ENCODE data around the gene TBC1D22A.
"Not testable (repeated sequence)": the region's sequence is repeated elsewhere in the genome, so short reads cannot be mapped to it uniquely, and the experiment has no call there.

The TBC1D22A gene

DNA sequence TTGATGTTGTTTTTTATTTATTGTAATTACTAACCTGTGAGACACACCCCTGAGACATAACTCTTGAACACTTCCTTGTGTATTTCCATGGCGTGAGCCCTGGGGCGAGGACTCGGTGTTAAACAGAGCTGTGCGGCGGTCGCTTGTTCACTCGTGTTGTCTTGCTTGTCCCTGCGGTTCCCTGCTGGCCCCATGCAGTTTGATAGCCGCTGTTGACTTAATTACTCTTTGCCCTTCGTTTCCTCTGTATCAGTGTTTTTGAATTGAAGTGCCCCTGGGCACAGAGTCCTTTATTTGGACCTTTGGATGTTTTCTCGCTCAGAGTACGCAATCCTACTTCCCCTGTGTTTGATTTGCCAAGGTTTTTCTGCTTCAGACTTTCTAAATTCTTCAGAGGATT, 52.7 kb downstream of the TBC1D22A start:
- DNase-seq: no peak

DNA sequence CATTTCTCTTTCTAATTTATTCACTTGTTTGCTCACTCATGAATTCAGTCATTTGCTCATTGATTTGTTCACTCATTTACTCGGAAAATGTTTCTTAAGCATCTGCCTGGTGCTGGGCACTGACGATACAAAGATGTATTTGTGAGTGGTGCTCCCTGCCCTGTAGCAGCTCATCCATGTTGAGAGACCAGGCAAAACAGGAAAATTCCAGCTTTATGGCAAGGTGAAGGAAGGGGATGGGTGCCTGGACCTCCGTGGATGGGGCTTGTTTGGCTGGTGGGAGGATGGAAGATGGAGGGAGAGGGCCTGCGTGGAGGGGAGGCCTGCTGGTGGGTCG, 53.1 kb downstream of the TBC1D22A start:
- DNase-seq: no peak

DNA sequence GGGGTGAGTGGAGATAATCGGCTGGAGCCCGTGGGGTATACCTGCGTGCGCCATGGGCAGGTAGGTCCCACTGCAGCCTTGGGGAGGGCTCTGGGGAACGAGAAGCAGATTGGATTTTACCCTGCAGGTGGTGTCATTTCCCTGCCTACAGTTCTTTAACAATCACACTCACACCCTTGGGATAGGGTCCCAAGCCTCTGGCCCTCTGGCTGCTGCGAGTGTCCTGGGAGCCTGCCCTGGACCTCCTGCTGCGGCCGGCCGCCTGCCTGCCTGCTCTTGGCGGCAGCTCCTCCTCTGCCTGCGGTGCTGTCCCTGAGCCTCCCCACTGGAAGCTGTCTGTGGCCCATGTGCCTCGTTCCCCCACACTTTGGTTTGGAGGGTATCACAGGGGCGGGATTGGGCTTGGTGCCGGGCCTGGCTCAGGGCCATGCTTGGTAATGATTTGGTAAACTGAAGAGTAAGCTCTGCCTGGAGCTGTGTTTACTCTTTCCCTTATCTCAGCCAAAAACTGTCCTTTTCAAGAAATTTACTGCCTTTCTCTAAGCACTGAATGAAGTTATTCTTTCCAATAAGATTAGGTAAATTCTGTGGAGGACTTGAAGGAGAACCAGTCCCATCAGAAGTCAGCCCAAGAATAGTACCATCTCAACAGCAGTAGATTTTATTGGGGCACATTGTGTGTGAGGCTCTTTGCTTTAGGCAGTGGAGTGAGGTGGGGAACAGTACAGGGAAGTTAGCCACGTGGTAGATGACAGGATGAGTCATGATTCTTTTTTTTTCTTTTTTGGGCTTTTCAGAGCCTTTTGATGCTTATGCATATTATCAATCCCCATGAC, 53.7 kb downstream of the TBC1D22A start:
- DNase-seq: no peak

DNA sequence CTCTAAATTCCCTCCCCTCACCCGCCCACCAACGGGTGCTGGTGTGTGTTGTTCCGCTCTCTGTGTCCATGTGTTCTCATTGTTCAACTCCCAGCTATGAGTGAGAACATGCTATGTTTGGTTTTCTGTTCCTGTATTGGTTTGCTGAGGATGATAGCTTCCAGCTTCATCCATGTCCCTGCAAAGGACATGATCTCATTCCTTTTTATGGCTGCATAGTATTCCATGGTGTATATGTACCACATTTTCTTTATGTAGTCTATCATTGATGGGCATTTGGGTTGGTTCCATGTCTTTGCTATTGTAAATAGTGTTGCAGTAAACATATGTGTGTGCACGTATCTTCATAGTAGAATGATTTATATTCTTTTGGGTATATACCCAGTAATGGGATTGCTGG, 54.9 kb downstream of the TBC1D22A start:
- DNase-seq: not testable (repeated sequence)

DNA sequence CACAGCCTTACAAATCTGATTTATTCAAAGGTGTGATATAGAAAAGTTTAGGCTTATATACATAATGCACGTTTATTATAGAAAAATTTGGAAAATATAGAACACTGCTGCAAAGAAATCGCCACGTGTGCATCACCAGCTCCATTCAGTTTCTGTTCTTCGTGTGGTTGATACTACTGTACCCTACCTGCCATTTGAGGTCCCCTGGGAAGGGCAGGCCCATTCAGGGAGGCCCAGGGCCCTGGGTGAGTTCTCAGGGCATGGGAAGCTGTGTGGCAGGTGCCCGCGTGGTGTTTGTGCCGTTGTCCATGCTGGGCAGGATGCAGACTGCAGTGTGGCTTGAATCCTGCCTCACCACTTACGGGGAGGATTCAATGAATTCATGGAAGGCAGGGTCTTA, 60.8 kb downstream of the TBC1D22A start:
- no peak for DNase-seq

DNA sequence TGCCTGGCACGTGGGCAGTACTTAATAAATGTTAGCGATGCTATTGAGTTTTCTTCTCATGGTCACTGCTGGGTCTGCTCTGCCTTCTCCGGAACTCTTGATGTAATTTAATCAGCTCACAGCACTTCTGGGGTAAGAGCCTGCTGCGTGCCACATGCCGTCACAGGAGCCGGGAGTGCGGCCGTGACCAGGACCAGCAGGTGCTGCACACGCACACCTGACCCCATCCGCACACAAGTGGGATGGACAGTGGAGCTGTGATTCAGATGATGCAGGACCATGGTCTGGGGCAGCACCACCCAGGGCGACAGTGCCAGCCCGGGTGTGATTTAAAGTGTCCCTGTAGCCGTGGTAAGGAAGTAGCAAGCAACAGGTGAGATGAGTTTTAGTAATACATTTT, 61.2 kb downstream of the TBC1D22A start:
- DNase-seq: no peak

DNA sequence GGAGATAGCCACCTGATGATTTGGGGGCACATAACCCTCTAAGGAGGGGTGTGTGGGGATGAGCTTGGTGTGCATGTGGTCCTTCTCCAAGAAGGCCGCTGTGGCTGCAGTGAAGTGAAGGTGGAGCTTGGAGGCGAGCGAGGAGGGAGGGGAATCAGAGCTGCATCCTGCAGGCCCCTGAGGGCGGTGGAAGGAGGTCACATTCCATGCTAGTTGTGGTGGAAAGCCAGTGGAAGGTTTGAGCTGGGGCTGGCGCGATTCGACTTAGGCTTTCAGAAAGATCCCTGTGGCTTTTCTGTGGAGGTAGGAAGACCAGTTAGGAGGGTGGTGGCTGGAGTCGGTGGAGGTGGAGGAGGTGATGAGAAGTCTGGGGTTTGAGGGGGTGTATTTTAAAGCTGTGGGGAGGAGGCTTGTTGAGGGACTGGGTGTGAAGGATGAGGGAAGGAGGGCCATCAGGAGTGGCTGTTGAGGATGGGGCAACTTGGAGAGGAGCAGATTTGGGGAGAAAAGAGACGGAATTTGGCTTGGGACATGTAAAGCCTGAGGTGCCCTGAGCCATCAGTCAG, 62.0 kb downstream of the TBC1D22A start:
- DNase-seq: no peak

DNA sequence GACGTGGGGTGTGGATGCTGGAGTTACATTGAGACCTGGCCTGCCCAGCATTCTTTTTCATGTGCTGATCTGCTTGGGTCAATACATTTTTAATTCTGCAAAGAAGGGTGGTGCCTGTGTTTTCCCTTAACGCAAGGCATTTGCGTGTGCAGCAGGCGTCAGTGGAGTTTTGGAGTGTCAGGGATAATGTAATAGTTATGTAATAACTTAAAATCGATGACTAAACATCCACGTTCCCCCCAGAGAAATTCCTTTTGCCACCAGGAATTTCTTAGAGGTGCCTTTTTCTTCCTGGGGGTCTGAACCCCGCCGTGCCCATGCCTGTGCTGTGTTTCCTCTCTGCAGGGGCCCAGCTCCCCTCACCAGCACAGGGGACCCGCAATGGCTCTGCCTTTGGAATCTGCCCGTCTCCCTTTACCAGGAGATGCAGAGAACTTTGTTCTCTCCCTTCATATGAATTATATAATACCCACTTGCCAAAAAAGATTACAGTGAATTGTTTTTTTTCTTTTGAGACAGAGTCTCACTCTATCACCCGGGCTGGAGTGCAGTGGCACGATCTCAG, 62.6 kb downstream of the TBC1D22A start:
- DNase-seq: no peak

DNA sequence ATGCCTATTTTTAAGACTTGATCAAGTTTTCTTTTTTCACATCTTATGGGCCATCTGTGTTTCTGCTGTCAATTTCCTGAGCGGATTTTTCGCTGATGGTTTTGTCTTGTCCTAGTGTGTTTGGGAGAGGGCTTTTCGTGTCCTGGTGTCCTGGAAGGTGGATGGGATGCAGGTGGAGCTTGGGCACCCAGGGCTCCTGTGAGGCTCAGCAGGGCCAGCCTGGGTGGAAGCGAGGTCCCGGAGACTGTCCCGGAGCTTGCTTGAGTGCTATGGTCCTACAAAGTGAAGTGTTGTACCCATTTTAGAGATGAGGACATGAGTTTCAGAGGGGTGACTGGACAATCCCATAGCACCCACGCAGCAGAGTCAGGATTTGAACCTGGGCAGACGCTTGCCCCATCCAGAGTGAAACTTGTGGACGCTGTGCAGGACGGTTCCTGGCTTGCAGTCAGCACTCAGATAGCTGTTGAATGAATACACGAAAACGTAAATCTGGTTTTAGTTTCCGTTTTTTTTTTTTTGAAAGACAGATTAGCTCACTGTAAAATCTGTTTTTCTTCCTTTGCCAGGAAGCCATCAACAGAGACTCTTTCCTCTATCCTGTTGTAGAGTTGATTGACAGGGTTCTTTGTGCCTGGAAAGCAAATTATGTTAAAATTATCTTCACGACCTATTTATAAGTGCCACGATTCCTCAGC, 64.1 kb downstream of the TBC1D22A start:
- DNase-seq: no peak

DNA sequence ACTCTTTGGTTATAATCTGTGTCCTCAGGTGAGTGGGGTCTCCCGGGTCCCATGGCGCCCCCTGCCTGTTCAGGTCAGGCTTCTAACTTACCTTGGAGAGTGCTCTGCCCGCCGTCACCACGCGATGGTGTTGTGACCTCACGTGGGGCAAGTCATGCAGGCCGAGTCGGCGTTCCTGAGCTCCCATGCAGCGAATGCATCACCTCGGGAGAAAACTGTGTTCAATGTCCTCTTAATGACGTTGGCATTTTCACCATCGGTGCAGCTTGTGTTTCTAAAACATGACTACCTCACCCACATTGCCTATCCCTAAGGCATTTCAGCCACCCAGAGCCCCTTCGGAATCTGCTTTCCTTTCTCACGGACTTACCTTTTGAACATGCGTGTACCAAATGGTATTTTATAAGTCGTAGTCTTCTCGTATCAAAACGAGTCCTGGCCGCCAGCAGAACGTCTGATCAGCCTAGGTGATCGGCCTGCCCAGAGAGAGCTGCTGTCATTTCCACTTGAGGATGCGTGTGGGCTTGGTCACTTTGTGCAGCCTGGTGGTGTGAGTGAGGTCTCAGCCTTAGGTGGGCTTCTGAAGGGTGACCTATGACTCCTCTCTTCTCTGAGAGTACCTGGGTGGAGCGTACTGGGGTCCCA, 64.8 kb downstream of the TBC1D22A start:
- peak; percentile 17 for DNase-seq

DNA sequence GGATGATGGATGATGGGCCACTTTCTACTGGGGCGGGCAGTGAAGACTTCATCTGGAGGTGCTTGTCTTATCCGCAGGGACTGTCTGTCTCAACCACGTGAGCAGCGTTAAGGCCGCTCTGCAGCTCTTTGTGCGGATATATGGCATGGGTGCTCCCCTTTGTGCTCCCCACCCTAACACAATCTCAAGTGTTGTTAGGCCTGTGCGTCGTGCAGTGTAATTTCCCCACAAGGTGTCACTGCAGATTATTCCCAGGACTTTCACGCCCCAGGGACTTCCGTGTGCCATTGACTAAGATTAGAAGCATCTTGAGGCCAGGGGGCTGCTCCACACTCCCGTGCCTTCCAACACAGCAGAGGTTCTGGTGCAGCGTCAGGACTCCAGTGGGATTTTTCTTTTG, 65.3 kb downstream of the TBC1D22A start:
- DNase-seq: no peak

DNA sequence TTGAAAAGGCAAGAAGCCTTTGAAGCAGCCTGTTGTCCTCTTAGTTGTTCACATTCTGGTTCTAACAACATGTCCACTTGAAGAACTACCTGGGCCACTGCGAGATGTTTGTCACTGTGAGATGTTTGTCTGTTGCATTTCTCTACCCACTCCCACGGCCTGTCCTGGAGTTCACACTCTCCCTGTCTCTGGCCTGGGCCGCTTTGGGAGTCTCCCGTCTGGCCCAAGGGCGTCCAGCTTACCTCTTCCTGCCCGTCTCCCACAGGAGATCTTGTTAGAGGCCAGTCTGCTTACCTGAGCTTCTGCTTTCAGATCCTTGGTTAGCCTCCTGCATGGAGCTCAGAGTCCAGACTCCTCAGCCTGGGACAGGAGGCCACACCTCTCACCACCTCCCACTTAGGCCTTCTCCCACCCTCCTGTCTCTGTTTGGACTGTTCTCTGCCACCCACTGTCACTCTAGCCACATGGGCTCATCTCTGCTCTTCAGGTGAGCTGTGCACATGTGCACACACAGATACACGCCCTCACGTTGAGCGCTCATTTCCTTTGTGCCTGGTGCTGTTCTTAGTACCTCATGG, 66.0 kb downstream of the TBC1D22A start:
- no peak for DNase-seq

DNA sequence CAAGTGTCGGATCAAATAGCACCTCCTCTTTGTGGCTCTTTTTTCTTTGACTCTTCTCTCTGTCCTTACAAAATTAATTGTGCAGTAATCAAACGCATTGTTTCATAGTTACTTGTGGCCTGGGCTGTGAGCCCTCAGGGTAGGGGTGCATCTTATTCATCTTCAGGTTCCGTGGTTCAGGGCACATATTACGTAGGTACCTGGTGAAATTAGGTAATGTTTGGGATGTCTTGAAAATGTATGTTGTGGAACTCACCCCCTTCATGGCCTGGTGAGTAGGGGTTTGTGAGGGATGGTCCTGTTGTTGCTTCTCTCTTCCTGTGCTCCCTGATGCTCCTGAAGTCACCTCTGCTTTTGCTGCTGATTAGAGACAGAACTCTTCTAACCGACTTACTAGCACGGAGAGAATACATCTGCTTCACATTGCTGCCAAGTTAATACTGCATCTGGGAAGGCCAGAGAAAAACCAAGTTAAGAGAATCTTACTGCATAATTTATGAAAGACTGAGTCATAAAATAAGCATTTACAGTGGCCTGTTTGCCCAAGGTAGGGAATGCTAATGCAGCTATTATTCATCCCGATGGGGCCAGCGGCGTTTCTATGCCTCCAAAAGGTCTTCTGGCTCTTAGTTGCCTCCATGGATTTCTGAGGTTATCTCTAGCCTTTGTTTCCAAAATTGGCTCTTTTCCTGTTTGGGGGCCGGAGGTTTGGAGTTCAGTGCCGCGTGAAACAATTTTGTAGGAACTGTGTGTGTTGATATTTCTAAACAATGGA, 66.9 kb downstream of the TBC1D22A start:
- DNase-seq: no peak

DNA sequence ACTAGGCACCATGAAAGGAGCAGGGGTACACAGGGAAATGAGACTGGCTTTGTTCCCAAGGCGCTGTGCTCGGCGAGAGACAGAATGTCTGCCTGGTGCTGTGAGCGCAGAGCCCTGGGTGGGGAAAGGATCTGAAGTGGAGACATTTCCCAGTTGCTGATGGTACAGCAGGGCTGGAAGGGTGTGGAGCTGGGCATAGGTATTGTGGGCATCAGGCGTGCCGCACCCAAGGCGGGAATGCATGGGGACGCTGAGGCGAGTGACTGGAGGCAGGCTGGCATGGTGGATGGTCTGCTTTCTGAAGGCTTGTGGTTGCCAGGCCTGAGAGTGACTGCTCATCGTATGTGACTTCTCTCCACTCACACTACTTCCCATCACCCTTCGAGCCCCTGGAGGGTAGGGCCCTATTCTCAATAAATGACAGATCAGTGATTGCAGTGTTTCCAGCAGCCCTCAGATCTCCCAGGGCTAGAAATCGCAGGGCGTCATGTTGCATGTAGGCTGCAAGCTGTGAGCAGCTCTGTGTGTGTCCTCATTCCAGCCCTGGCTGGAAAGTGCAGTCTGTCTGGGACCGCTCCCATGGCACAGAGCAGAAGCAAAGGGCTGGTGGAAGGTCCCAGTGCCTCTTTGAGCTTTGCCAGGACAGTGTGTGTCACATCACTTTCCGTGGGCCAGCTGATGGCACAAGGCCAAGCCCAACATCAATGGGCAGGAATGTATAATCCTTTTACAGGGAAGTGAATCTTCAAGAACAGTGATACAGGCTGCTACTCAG, 67.7 kb downstream of the TBC1D22A start:
- DNase-seq: no peak

DNA sequence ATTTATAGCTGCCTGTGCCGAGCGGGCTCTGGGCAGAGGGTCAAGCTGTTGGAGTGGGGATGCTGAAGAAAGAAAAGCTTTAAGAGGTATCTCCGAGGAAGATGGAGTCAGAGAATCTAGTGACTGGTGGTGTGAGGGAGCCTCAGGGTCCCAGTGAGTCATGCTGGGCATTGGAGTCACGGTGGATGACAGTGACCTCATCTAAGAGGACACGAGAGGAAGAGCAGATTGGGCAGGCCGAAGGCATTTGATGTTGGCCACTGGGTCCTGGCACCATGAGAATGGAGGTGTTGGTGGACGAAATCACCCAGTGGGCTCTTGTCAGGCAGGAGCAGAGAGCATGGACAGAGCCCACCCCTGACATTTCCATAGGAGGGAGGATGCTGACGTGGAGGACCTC, 68.4 kb downstream of the TBC1D22A start:
- no peak for DNase-seq

DNA sequence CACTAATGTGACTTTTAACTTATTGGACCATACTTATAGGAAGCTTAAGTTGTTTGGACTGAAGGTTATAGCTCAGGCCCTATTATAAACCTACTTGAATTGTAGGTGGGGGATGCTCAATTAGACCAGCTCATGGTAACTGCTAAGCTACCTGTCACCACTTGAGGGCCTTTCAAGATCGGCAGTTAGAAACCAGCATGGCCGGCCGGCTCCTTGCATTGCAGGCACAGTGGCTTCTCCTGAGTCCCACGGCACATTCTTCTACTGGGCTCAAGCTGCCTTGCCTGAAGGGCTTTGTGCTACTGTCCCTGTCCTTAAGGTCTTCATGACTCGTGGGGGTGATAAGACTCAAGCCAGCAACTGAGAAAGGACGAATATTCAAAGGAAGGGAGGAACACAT, 70.8 kb downstream of the TBC1D22A start:
- no peak for DNase-seq

DNA sequence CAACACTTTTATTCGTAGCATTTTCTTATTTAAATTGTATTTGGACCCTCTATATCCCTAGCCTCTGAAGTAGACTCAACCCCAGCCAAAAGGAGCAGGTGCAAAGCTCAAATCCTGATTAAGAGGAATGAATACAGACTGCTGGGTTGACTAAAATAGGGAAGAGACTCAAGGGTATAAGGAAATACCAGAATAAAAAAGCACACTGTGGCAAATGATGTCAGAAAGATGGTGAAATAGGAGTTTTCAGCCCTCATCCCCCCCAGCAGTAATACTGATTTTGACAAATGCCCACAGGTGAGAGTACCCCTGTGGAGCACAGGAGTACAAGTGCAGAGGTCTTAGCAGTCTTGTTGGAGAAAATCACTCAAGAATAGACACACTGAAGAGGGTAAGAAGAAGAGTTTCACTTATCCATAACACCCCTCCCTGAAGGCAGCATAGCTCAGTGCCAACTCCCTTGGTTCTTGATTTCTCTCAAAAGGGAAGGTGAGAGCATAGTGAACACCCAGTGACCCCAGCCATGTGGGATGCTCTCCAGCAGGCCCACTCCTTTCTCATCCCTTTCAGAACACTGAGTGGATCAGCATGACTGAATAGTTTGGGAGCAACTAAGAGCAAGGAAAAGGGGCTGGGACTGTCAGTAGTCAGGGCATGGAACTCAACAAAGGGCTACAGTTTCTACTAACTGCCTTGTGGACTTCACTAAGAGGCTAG, 71.7 kb downstream of the TBC1D22A start:
- no peak for DNase-seq

DNA sequence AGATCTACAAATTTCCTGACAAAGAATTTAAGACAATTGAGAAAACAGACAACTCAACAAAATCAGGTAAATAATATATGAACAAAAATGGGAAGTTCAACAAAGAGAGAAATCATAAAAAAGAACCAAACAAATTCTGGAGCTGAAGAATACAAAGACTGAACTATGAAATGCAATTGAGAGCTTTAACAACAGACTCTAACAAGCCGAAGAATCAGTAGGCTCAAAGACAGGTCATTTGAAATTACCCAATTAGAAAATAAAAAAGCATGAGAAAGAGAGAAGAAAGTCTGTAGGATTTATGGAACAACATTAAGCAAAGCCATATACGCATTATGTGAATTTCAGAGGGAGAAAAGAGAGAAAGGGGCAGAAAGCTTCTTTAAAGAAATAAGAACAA, 72.8 kb downstream of the TBC1D22A start:
- DNase-seq: no peak

DNA sequence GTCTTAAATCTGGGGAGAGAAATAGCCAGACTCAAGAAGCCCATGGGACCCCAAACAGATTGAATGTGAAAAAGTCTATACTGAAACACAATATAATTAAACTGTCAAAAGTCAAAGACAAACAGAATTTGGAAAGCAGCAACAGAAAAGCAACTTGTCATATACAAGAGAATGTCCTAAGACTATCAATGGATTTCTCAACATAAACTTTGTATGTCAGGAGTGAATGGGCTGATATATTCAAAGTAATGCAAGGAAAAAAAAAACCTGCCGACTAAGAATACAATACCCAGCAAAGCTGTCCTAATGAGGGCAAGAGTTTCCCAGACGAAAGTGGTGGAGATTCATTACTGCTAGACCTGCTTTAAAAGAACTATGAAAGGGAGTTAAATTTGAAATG, 73.2 kb downstream of the TBC1D22A start:
- no peak for DNase-seq

DNA sequence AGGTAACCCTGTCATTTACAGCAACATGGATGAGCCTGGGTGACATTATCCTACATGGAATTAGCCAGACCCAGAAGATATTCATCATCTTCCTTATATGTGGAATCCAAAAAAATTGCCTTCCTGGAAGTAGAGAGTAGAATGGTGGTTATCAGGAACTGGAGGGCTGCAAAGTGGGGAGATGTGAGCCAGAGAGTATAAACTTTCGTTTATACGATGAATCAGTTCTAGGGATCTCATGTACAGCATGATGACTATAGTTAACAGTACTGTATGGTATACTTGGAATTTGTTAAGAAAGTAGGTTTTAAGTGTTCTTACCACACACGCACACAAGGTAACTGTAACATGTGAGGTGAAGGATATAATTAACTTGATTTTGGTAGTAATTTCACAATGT, 79.1 kb downstream of the TBC1D22A start:
- no peak for DNase-seq

DNA sequence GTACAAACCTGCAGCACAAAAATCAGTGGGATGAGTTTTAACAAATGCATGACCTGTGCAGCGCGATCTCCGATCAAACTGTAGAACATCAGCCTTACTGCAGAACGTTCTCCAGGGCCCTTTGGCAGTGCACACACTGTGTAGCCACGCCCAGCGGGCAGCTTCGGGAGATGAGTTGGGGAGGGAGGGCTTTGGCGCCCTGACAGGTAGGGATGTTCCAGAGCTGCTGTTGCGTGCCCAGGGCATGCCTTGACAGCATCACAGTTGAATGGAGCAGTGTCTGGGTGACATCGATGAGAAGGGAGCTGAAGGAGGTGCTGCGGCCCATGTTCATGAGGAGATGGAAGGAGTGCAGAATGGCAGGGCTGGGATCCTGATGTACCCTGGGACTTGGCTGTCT, 80.2 kb downstream of the TBC1D22A start:
- DNase-seq: no peak
